ENCODE data around the gene UBAC2. TPM values are rescaled to one million over a fixed set of nuclear protein-coding genes. Genes with fewer than 3 reads are reported as not detected.

Gene UBAC2
- total RNA-seq, 1 experiment from 2014 or later = 80.3 TPM

DNA sequence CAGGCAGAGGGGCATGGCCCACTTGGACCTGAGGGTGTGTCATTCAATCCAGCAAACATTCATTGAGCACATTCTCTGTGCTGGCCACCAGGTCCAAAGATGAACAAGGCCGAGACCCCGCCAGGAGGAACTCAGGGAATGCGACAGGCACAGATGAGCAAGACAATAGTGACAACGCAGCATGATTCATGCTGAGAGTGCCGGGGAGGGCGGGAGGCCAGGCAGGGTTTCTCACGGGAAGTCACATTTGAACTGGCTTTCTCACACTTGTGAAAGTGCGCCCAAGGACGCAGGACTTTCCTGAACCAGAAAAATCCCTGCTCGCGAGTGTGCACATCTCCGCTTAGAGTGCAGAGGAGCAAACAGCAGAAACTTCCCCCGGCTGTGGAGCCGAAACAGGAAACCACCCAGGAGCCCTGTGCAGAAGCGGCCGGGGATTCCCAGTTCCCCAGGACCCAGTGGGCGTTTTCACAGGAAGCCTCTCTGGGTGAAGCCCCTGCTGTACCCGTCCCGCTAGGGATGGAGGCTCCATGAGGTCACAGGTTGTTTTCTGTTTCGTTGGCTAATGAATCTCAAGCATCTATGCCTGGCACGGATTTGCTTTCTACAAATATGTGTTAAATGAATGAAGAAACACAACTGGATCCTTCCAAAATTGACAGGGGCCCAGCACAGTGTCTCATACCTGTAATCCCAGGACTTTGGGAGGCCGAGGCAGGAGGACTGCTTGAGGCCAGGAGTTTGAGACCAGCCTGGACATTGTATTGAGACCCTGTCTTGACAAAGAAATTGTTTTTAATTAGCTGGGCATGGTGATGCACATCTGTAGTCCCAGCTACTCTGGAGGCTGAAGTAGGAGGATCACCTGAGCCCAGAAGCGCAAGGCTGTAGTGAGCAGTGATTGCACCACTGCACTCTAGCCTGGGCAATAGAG, 232.2 kb downstream of the UBAC2 start:
- H3K36me3 ChIP-seq (ENCODE audit: low read depth) = no peaks in the 10 kb centered on the region
- peaks cover 23% of the 10 kb centered on the region for H3K4me1 ChIP-seq (replicated peaks; ENCODE audit: insufficient read depth)
- peaks cover 5% of the 10 kb centered on the region for H3K27me3 ChIP-seq (ENCODE audit: insufficient read depth, low read depth)
- no peaks in the 10 kb centered on the region for H4K20me1 ChIP-seq (ENCODE audit: insufficient read depth)
- H3K9me2 ChIP-seq (ENCODE audit: insufficient read depth) = no peaks in the 10 kb centered on the region
- H3F3A ChIP-seq (ENCODE audit: insufficient read depth, low read depth) = peaks cover 22% of the 10 kb centered on the region
- H3K79me2 ChIP-seq (ENCODE audit: low read depth) = no peaks in the 10 kb centered on the region
- no peaks in the 10 kb centered on the region for H3K9me3 ChIP-seq (ENCODE audit: insufficient read depth, low read depth)
- BruUV-seq (replicated peaks) = no TSS peak
- TF ChIP-seq, protein P1, sequence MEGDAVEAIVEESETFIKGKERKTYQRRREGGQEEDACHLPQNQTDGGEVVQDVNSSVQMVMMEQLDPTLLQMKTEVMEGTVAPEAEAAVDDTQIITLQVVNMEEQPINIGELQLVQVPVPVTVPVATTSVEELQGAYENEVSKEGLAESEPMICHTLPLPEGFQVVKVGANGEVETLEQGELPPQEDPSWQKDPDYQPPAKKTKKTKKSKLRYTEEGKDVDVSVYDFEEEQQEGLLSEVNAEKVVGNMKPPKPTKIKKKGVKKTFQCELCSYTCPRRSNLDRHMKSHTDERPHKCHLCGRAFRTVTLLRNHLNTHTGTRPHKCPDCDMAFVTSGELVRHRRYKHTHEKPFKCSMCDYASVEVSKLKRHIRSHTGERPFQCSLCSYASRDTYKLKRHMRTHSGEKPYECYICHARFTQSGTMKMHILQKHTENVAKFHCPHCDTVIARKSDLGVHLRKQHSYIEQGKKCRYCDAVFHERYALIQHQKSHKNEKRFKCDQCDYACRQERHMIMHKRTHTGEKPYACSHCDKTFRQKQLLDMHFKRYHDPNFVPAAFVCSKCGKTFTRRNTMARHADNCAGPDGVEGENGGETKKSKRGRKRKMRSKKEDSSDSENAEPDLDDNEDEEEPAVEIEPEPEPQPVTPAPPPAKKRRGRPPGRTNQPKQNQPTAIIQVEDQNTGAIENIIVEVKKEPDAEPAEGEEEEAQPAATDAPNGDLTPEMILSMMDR (conservative IDR thresholded peaks at IDR 0.05) = no peak
- no peak for TF ChIP-seq EZH2 (IDR thresholded peaks at IDR 0.05; ENCODE audit: low read depth)
- H3K4me2 ChIP-seq = peak overlapping the region; percentile 81
- peak overlapping the region; percentile 68 for H2AFZ ChIP-seq
- ChIA-PET CTCF (interaction anchor here (0.6 kb wide), 1 partner anchor 256 kb away, joined by 7 read pairs; no protein-coding TSS in a partner anchor), POLR2A (ENCODE audit: unreplicated experiment) (no interaction called here)
- intact Hi-C loops (cut with micrococcal nuclease; ENCODE audit: unreplicated experiment) = no loop called here
- H3K27ac ChIP-seq = peak overlapping the region; percentile 62
- H3K4me3 ChIP-seq = peak overlapping the region; percentile 47
- peak; percentile 55 to 86 for DNase-seq

DNA sequence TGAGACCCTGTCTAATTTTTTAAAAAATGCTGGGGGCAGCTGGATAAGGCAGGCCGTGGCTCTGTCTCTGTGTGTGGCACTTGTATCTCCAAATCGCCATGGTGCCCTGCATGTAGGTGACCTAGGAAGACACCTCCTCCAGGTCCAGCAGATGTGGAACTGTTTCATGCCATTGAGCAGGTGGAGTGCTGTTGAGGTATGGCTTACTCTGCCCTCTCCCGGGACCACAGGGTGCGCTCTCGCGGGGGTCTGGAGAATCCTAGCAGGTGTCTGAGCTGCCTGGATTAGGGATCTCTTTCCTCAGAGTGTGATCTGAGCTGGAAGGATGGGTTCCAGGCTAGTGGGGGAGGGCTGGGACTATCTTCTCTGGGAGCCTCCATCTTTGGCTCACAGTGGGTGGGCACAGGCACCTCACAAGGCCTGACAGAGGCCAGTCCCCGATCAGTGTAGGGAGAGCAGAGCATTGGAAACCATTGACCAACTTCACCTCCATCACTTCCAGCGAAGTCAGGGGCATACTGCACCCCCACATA, 233.0 kb downstream of the UBAC2 start:
- DNase-seq = no peak
- Histone ChIP-seq H3K4me3 (peak overlapping the region; percentile 47; the same call in 1 of the 2 replicates), H4K20me1 (ENCODE audit: insufficient read depth) (no peaks in the 10 kb centered on the region), H3K9me3 (ENCODE audit: insufficient read depth, low read depth) (no peaks in the 10 kb centered on the region), H3K4me1 (replicated peaks; ENCODE audit: insufficient read depth) (peaks cover 23% of the 10 kb centered on the region), H3K4me2 (peak overlapping the region; percentile 81), H3F3A (ENCODE audit: insufficient read depth, low read depth) (peaks cover 22% of the 10 kb centered on the region), H3K27ac (peak overlapping the region; percentile 62; the same call in 1 of the 2 replicates), H3K36me3 (ENCODE audit: low read depth) (no peaks in the 10 kb centered on the region), H2AFZ (no peak overlapping the region), H3K79me2 (ENCODE audit: low read depth) (no peaks in the 10 kb centered on the region), H3K9me2 (ENCODE audit: insufficient read depth) (no peaks in the 10 kb centered on the region), H3K27me3 (ENCODE audit: insufficient read depth, low read depth) (no peaks in the 10 kb centered on the region)
- CTCF ChIA-PET = interaction anchor here (0.6 kb wide), 1 partner anchor 257 kb away, joined by 7 read pairs; no protein-coding TSS in a partner anchor
- POLR2A ChIA-PET (ENCODE audit: unreplicated experiment) = no interaction called here
- no peak for TF ChIP-seq EZH2 (IDR thresholded peaks at IDR 0.05; ENCODE audit: low read depth)
- TF ChIP-seq, protein P1 (conservative IDR thresholded peaks at IDR 0.05) = no peak
- no TSS peak for BruUV-seq (replicated peaks)
- intact Hi-C loops (cut with micrococcal nuclease; ENCODE audit: unreplicated experiment) = no loop called here

DNA sequence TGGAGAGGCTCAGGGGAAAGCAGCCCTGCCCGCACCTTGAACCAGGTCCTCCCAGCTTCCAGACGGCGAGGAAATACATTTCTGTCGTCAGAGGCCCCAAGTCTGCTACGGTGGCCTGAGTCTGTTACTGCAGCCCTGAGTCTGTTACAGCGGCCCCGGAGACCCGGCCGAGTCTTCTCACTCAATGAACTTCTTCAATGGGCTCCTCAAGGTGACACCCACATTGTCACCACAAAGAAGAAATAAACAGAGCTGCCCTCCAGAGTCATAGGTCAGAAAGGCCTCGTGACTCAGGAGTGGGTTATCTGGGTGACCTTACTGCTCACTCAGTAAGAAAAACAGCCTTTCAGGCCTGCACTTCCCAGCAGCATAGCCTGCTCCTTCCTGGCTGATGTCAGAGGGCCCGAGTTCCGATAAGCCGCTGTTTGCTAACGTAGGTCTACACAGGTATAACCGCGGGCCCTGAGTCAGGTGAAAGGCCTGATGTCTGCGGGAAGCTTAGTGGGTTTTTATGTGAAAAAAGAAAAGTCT, 233.7 kb downstream of the UBAC2 start:
- BruUV-seq (replicated peaks) = no TSS peak
- H3K9me3 ChIP-seq (ENCODE audit: insufficient read depth, low read depth) = no peaks in the 10 kb centered on the region
- H2AFZ ChIP-seq = no peak overlapping the region
- no peak for DNase-seq
- intact Hi-C loops (cut with micrococcal nuclease; ENCODE audit: unreplicated experiment) = no loop called here
- no peaks in the 10 kb centered on the region for H3K9me2 ChIP-seq (ENCODE audit: insufficient read depth)
- TF ChIP-seq EZH2 (IDR thresholded peaks at IDR 0.05; ENCODE audit: low read depth) = no peak
- TF ChIP-seq, protein P1 (conservative IDR thresholded peaks at IDR 0.05) = no peak
- no peaks in the 10 kb centered on the region for H3K27me3 ChIP-seq (ENCODE audit: insufficient read depth, low read depth)
- peaks cover 22% of the 10 kb centered on the region for H3F3A ChIP-seq (ENCODE audit: insufficient read depth, low read depth)
- H4K20me1 ChIP-seq (ENCODE audit: insufficient read depth) = no peaks in the 10 kb centered on the region
- CTCF ChIA-PET = no interaction called here
- no peak overlapping the region for H3K4me3 ChIP-seq
- no peaks in the 10 kb centered on the region for H3K79me2 ChIP-seq (ENCODE audit: low read depth)
- peaks cover 23% of the 10 kb centered on the region for H3K4me1 ChIP-seq (replicated peaks; ENCODE audit: insufficient read depth)
- no peaks in the 10 kb centered on the region for H3K36me3 ChIP-seq (ENCODE audit: low read depth)
- no peak overlapping the region for H3K4me2 ChIP-seq
- H3K27ac ChIP-seq = no peak overlapping the region
- POLR2A ChIA-PET (ENCODE audit: unreplicated experiment) = no interaction called here

All from PC-9 (cell line).